ENCODE data around the gene RUNX2.

DNA sequence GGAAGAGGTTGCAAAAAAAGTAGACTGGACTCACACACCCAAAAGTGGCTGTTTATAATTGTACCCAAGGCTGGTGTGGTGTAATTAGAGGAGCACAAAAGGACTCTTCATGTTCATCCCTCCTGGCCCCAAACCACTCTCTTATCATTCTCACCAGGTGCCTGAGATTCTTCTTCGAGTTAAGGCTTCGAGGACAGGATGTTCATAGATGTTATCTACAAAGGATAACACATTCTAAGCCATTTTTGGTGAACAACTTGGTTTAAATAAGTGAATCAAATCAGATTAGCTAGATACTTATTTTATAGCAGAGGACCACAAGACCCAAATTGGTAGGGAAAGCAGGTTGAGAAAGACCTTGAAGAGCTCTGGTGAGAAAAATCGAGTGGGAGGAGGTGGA is 122.7 kb downstream of the RUNX2 start:
- TF ChIP-seq POLR2AphosphoS5 (IDR thresholded peaks at IDR 0.05; ENCODE audit: low read depth, low read length) (no peak), POLR2A (IDR thresholded peaks at IDR 0.05; ENCODE audit: low read depth, low read length) (no peak)
